HCT116 (cell line): Measurements from ENCODE around the gene PCED1A. TPM values are rescaled to one million over a fixed set of nuclear protein-coding genes. Genes with fewer than 3 reads are reported as not detected.

Experiments
- ATAC-seq: fragments of 200-7000 bp; cut with Tn5 transposase; 2 replicates; pipeline ENCODE4 v1.9.1; 2020; ENCODE audit warnings: mild to moderate bottlenecking, moderate library complexity
- Bru-seq: library from RNA; stranded (reverse); fragments of 400-500 nt; gene quantifications from one replicate; lab custom pipeline; 2021; lab: Mats Ljungman, UMichigan
- BruChase-seq, 2 experiments: library from RNA; stranded (reverse); fragments of 400-500 nt; gene quantifications; one replicate each; lab custom pipeline; 2021; lab: Mats Ljungman, UMichigan
- BruUV-seq: library from RNA; stranded (reverse); fragments of 400-500 nt; replicated peaks from 2 replicates; lab custom pipeline; 2021; lab: Mats Ljungman, UMichigan
- CTCF ChIA-PET: fragments of 300-600 bp; sonication (Branson Sonifier 250); formaldehyde crosslinking; loops from one replicate; lab custom pipeline; 2021; ENCODE audit warnings: antibody characterized with exemption; lab: Charles Lee
- POLR2A ChIA-PET: fragments of 300-600, 350-600 bp; sonication (Branson Sonifier 250); formaldehyde crosslinking; loops from one replicate; lab custom pipeline; 2021; ENCODE audit warnings: antibody characterized with exemption; lab: Charles Lee
- RAD21 ChIA-PET, 2 experiments: fragments of 300-600 bp; sonication (Branson Sonifier 250); formaldehyde crosslinking; loops; one replicate each; lab custom pipeline; 2023; ENCODE audit warnings: low total read pairs in 2 of 2; ENCODE audit not compliant: uncharacterized antibody in 2 of 2, unreplicated experiment in 2 of 2, low non-redundant PET in 1 of 2; lab: Charles Lee
- DNase-seq: peaks from one replicate; pipeline ENCODE4 v3.0.0-alpha.2; 2010; ENCODE audit warnings: low read depth, low spot score
- H2AFZ ChIP-seq: fragments of 200-600 bp; shearing (Covaris generic), sonication (generic); 2 replicates; pipeline ENCODE4 v1.6.1; 2017; ENCODE audit warnings: low read depth, mixed run types, mixed read lengths, antibody characterized with exemption, low read length; ENCODE audit not compliant: poor library complexity, severe bottlenecking
- H3K27ac ChIP-seq: 2 replicates; pipeline ENCODE4 v1.5.1; 2012; ENCODE audit warnings: low read depth, low read length
- H3K27me3 ChIP-seq: fragments of 200-600 bp; sonication (generic); 2 replicates; pipeline ENCODE4 v1.6.1; 2016; ENCODE audit warnings: mixed run types, low read length, mixed read lengths; ENCODE audit not compliant: insufficient read depth
- H3K36me3 ChIP-seq, 2 experiments: fragments of 200-500 bp in 1 of 2; fragments of 200-600 bp in 1 of 2; sonication (Bioruptor generic) in 1 of 2; sonication (generic) in 1 of 2; 2 replicates each; pipeline versions ENCODE4 v1.5.1 to v1.6.1; 2014 to 2016; ENCODE audit warnings: low read length in 2 of 2, inconsistent platforms in 1 of 2, mixed read lengths in 1 of 2, mixed run types in 1 of 2; ENCODE audit not compliant: insufficient read depth in 2 of 2, control insufficient read depth in 1 of 2
- H3K4me1 ChIP-seq, 2 experiments: fragments of 200-600 bp in 1 of 2; sonication (generic) in 1 of 2; 2 replicates each; pipeline versions ENCODE4 v1.5.1 to v1.6.1; 2012 to 2017; ENCODE audit warnings: low read length in 2 of 2, inconsistent platforms in 1 of 2, mild to moderate bottlenecking in 1 of 2, mixed read lengths in 1 of 2, mixed run types in 1 of 2, moderate library complexity in 1 of 2; ENCODE audit not compliant: insufficient read depth in 2 of 2, control insufficient read depth in 1 of 2
- H3K4me2 ChIP-seq: fragments of 200-600 bp; sonication (generic); 2 replicates; pipeline ENCODE4 v1.6.1; 2017; ENCODE audit warnings: mixed run types, low read length, mixed read lengths
- H3K4me3 ChIP-seq, 2 experiments: fragments of 200-600 bp in 1 of 2; sonication (generic) in 1 of 2; replicated peaks in 1 of 2; 2 replicates each; pipeline ENCODE4 v1.5.1; 2011 to 2016; ENCODE audit warnings: low read length in 2 of 2, control low read depth in 1 of 2, low read depth in 1 of 2, mild to moderate bottlenecking in 1 of 2, mixed read lengths in 1 of 2, mixed run types in 1 of 2
- H3K79me2 ChIP-seq: fragments of 200-600 bp; sonication (generic); 2 replicates; pipeline ENCODE4 v1.6.1; 2017; ENCODE audit warnings: mild to moderate bottlenecking, mixed run types, low read length, moderate library complexity, mixed read lengths; ENCODE audit not compliant: insufficient read depth
- H3K9ac ChIP-seq: fragments of 200-600 bp; sonication (generic); 2 replicates; pipeline ENCODE4 v1.6.1; 2016; ENCODE audit warnings: low read length, mixed read lengths
- H3K9me2 ChIP-seq: fragments of 200-600 bp; sonication (generic), shearing (Covaris generic); 2 replicates; pipeline ENCODE4 v1.6.1; 2017; ENCODE audit warnings: mixed run types, mild to moderate bottlenecking, moderate library complexity; ENCODE audit not compliant: insufficient read depth
- H3K9me3 ChIP-seq, 2 experiments: fragments of 200-500 bp in 1 of 2; fragments of 200-600 bp in 1 of 2; sonication (Bioruptor generic) in 1 of 2; sonication (generic) in 1 of 2; 2 replicates each; pipeline ENCODE4 v1.6.1; 2014 to 2017; ENCODE audit warnings: low read length in 2 of 2, mixed read lengths in 2 of 2, inconsistent platforms in 1 of 2, low read depth in 1 of 2, mild to moderate bottlenecking in 1 of 2, mixed run types in 1 of 2, moderate library complexity in 1 of 2; ENCODE audit not compliant: control insufficient read depth in 1 of 2, insufficient read depth in 1 of 2
- H4K20me1 ChIP-seq: fragments of 200-600 bp; sonication (generic), shearing (Covaris generic); 2 replicates; pipeline ENCODE4 v1.6.1; 2017; ENCODE audit warnings: mixed run types, mild to moderate bottlenecking, moderate library complexity; ENCODE audit not compliant: insufficient read depth
- ATF3 ChIP-seq: IDR thresholded peaks from 2 replicates; pipeline ENCODE4 v1.6.1; 2012
- CBX3 ChIP-seq: IDR thresholded peaks from 2 replicates; pipeline ENCODE4 v1.6.1; 2012; ENCODE audit warnings: low read depth
- CEBPB ChIP-seq: IDR thresholded peaks from 2 replicates; pipeline ENCODE4 v1.6.1; 2012; ENCODE audit warnings: low read depth
- CTCF ChIP-seq, 3 experiments: fragments of 200-600 bp in 1 of 3; sonication (generic) in 1 of 3; IDR thresholded peaks in 2 of 3; conservative IDR thresholded peaks in 1 of 3; 2 replicates each; pipeline ENCODE4 v1.5.1; 2012 to 2017; ENCODE audit warnings: low read depth in 2 of 3, low read length in 2 of 3, antibody characterized with exemption in 1 of 3, borderline replicate concordance in 1 of 3, control low read depth in 1 of 3, mild to moderate bottlenecking in 1 of 3, mixed read lengths in 1 of 3, mixed run types in 1 of 3, moderate library complexity in 1 of 3; ENCODE audit not compliant: insufficient read depth in 1 of 3
- EGR1 ChIP-seq: IDR thresholded peaks from 2 replicates; pipeline ENCODE4 v1.6.1; 2012; ENCODE audit warnings: low read depth
- EZH2 ChIP-seq: fragments of 200-600 bp; sonication (generic); IDR thresholded peaks from 2 replicates; pipeline ENCODE4 v1.6.1; 2017; ENCODE audit warnings: antibody characterized with exemption, mixed run types
- EZH2phosphoT487 ChIP-seq: fragments of 200-600 bp; IDR thresholded peaks from 2 replicates; pipeline ENCODE4 v1.6.1; 2018; ENCODE audit warnings: antibody characterized with exemption, borderline replicate concordance
- FOSL1 ChIP-seq: IDR thresholded peaks from 2 replicates; pipeline ENCODE4 v1.6.1; 2012; ENCODE audit warnings: low read depth
- JUND ChIP-seq: IDR thresholded peaks from 2 replicates; pipeline ENCODE4 v1.6.1; 2012
- MAX ChIP-seq: IDR thresholded peaks from 2 replicates; pipeline ENCODE4 v1.6.1; 2012
- POLR2A ChIP-seq: IDR thresholded peaks from 2 replicates; pipeline ENCODE4 v1.7.0; 2011; ENCODE audit warnings: borderline replicate concordance; ENCODE audit not compliant: insufficient read depth, insufficient read length; ENCODE audit errors: extremely low read depth
- POLR2AphosphoS5 ChIP-seq: IDR thresholded peaks from 2 replicates; pipeline ENCODE4 v1.6.1; 2011; ENCODE audit warnings: mild to moderate bottlenecking, low read depth, low read length, moderate library complexity
- REST ChIP-seq: IDR thresholded peaks from 2 replicates; pipeline ENCODE4 v1.6.1; 2012; ENCODE audit warnings: low read depth
- SIN3A ChIP-seq: IDR thresholded peaks from 2 replicates; pipeline ENCODE4 v1.6.1; 2012; ENCODE audit warnings: low read depth
- ZBTB33 ChIP-seq: IDR thresholded peaks from 2 replicates; pipeline ENCODE4 v1.6.1; 2011; ENCODE audit warnings: mild to moderate bottlenecking, low read length, moderate library complexity; ENCODE audit not compliant: insufficient replicate concordance; ENCODE audit errors: extremely low read depth
- ZFX ChIP-seq: fragments of 450-650 bp; IDR thresholded peaks from 2 replicates; pipeline ENCODE4 v1.6.1; 2017
- ZNF274 ChIP-seq: fragments of 200-500 bp; sonication (Bioruptor generic); IDR thresholded peaks from 2 replicates; pipeline ENCODE4 v1.6.1; 2014; ENCODE audit warnings: mild to moderate bottlenecking, low read depth, low read length, inconsistent platforms
- intact Hi-C: fragments of 100-400 bp; cut with micrococcal nuclease; formaldehyde crosslinking; loops from 2 replicates; pipeline ENCODE4 v1.10.0; 2022
- long read RNA-seq: library from polyadenylated mRNA; unstranded; transcript quantifications from one replicate; pipeline ENCODE4 v2.0.0, GENCODE V29; 2021; ENCODE audit not compliant: unreplicated experiment
- polyA plus RNA-seq: library from polyadenylated mRNA; unstranded; fragments of >200 nt; gene quantifications from 2 replicates; pipeline ENCODE4 v1.2.1, GENCODE V29; 2012; ENCODE audit warnings: missing spikeins
- total RNA-seq: library from RNA; stranded (reverse); gene quantifications from one replicate; pipeline ENCODE4 v1.2.1, GENCODE V29; 2021; ENCODE audit not compliant: unreplicated experiment

Gene PCED1A
- total RNA-seq (31.8 TPM), Bru-seq, nascent RNA (percentile 72 among the genes with signal in this experiment), BruChase-seq, experiment 1, labeled RNA remaining after a 6-hour chase (percentile 80 among the genes with signal in this experiment), BruChase-seq, experiment 2, labeled RNA remaining after a 2-hour chase (percentile 82 among the genes with signal in this experiment)
- polyA plus RNA-seq, result 27.6 and 36.2 TPM in 2 replicates
- long read RNA-seq, transcript PCED1A-202 (8 exons, 2,016 nt), result major isoform, 10 of 33 reads
- long read RNA-seq, partial matches to known transcripts, result 13 of 33 reads
- long read RNA-seq, other reads (novel, unspliced or antisense), result 10 of 33 reads

GRCh38 chr20:2840138-2840966 is at the start of gene PCED1A, which contains the start of gene VPS16:
Gene PCED1A (minus strand): TSS chr20:2840655. CDS start chr20:2839912, 743 bp downstream.
Gene VPS16 (plus strand): TSS chr20:2840745. CDS start chr20:2840775, 30 bp downstream.
- H3K36me3 ChIP-seq, result no peaks in the 10 kb centered on the region
- peak within 1 kb of the TSS; percentile 45 for H2AFZ ChIP-seq
- CTCF ChIA-PET, result interaction anchor here (0.9 to 1.1 kb wide), 2 partner anchors 87 to 161 kb away, joined by 3 to 4 read pairs; no protein-coding TSS in a partner anchor
- POLR2A ChIA-PET, result no interaction called here
- RAD21 ChIA-PET, result no interaction called here
- peak within 1 kb of the TSS; percentile 98 for H3K4me2 ChIP-seq
- DNase-seq (peak; percentile 54), ATAC-seq (peak; percentile 98)
- H3K27me3 ChIP-seq, result no peaks in the 10 kb centered on the region
- no peaks in the 10 kb centered on the region for H3K9me2 ChIP-seq
- peaks cover 13 to 20% of the 10 kb centered on the region in 2 experiments; a peak in 3 of 4 replicates for H3K4me1 ChIP-seq
- BruUV-seq, result no TSS peak
- H3K9ac ChIP-seq, result peak within 1 kb of the TSS; percentile 81
- peak within 1 kb of the TSS; percentile 97 for H3K27ac ChIP-seq
- peak within 1 kb of the TSS; percentile 73 to 96 for H3K4me3 ChIP-seq
- H4K20me1 ChIP-seq, result no peaks in the 10 kb centered on the region
- H3K79me2 ChIP-seq, result peaks cover 12% of the 10 kb centered on the region
- H3K9me3 ChIP-seq, result no peaks in the 10 kb centered on the region
- intact Hi-C loops, result no loop called here
- TF ChIP-seq SIN3A (no peak; the same call in 1 of the 2 replicates), CTCF (IDR thresholded peaks at IDR 0.05 in 2 of 3, conservative IDR thresholded peaks at IDR 0.05 in 1 of 3; ENCODE audit: borderline replicate concordance in 1 of 3, insufficient read depth in 1 of 3, low read depth in 2 of 3, low read length in 2 of 3) (no peak), EZH2phosphoT487 (no peak), POLR2AphosphoS5 (peak; percentile 78), EZH2 (no peak), ZNF274 (no peak), ATF3 (no peak), CBX3 (no peak), FOSL1 (no peak), REST (no peak), EGR1 (0 out of 2 replicates have a peak, but pooled peaks have one; percentile 24), MAX (peak; percentile 91), POLR2A (peak; percentile 63), ZFX (peak; percentile 94), ZBTB33 (no peak), JUND (no peak), CEBPB (no peak)
